Sigmoid colon (tissue), 7 donors: ENCODE measurements around the gene PHKB. TPM values are rescaled to one million over a fixed set of nuclear protein-coding genes. Genes with fewer than 3 reads are reported as not detected.

Source experiments
- DNase-seq: peaks from one replicate; pipeline ENCODE4 v3.0.0-alpha.2; 2019
- H3K27ac ChIP-seq, 4 donors: fragments of 200-600 bp; sonication (generic); one replicate each; pipeline ENCODE4 v1.5.1; 2016 to 2019; ENCODE audit warnings: mild to moderate bottlenecking in 1 of 4
- H3K27me3 ChIP-seq, 3 donors: fragments of 200-600 bp; sonication (generic); one replicate each; pipeline ENCODE4 v1.5.1; 2019; ENCODE audit warnings: mild to moderate bottlenecking in 1 of 3
- H3K36me3 ChIP-seq, 4 donors: fragments of 200-600 bp; sonication (generic); one replicate each; pipeline ENCODE4 v1.5.1; 2016 to 2019
- H3K4me1 ChIP-seq, 4 donors: fragments of 200-600 bp; sonication (generic); one replicate each; pipeline ENCODE4 v1.5.1; 2017 to 2019
- H3K4me3 ChIP-seq, 4 donors: fragments of 200-600 bp; sonication (generic); one replicate each; pipeline ENCODE4 v1.5.1; 2017 to 2019; ENCODE audit warnings: mild to moderate bottlenecking in 2 of 4, moderate library complexity in 1 of 4
- H3K9me3 ChIP-seq, 4 donors: fragments of 200-600 bp in 3 of 4; sonication (generic) in 3 of 4; one replicate each; pipeline versions ENCODE4 v1.5.1 to v1.6.1; 2013 to 2019
- EP300 ChIP-seq, 4 donors: sonication (generic); formaldehyde crosslinking; IDR thresholded peaks; one replicate each; pipeline ENCODE4 v1.6.1; 2017; ENCODE audit warnings: antibody characterized with exemption in 4 of 4
- POLR2A ChIP-seq, 2 donors: fragments of 450-650 bp; IDR thresholded peaks; one replicate each; pipeline ENCODE4 v1.6.1; 2016; ENCODE audit warnings: antibody characterized with exemption in 2 of 2, mild to moderate bottlenecking in 2 of 2, moderate library complexity in 2 of 2
- POLR2AphosphoS5 ChIP-seq, 4 donors: sonication (generic); formaldehyde crosslinking; IDR thresholded peaks; one replicate each; pipeline ENCODE4 v1.6.1; 2017; ENCODE audit warnings: antibody characterized with exemption in 4 of 4
- WGBS, 2 donors: extraction: QIAGEN DNeasy Blood & Tissue Kit; methylation state at CpG; one replicate each; pipeline ENCODE4 v1.1.7; 2013; 5-methylcytosine and 5-hydroxymethylcytosine counted together
- intact Hi-C: fragments of 100-400 bp; cut with DNase I; formaldehyde crosslinking; loops from one replicate; pipeline ENCODE4 v1.15.1; 2023
- polyA plus RNA-seq, 3 donors: library from polyadenylated mRNA; stranded (reverse); fragments of 200-250 nt; gene quantifications; one replicate each; pipeline ENCODE4 v1.2.3, GENCODE V29; 2013
- total RNA-seq, 4 donors: library from RNA; depleted of rRNA; stranded (reverse); fragments of >200 nt; gene quantifications; one replicate each; pipeline ENCODE4 v1.1.0, GENCODE V29; 2016
- TF ChIP-seq, protein P1 (sequence below), 4 experiments: fragments of 450-650 bp in 3 of 4; fragments of 200-600 bp in 1 of 4; IDR thresholded peaks; one replicate each; pipeline ENCODE4 v1.5.1; 2016 to 2019; ENCODE audit warnings: antibody characterized with exemption in 4 of 4, mild to moderate bottlenecking in 3 of 4, moderate library complexity in 2 of 4
- donor health status: healthy with polysubstance abuse.
- donor health status: Bipolar disorder and iron deficiency.
- donor health status: healthy.

Gene PHKB
- total and polyA plus RNA-seq, 7 donors = 24.6 to 95.6 (median 60.5) TPM

- Histone ChIP-seq H3K4me1 (no peaks in the 10 kb centered on the region), H3K4me3 (no peak overlapping the region), H3K27me3 (no peaks in the 10 kb centered on the region), H3K27ac (no peak overlapping the region), H3K36me3 (peaks cover 0 to 74% (median 19%) of the 10 kb centered on the region in 4 donors), H3K9me3 (no peaks in the 10 kb centered on the region)
- WGBS, 2 donors = 97 to 98% methylated on average over 3 of the region's 3 CpGs
- DNase-seq = no peak
- intact Hi-C loops = no loop called here
- TF ChIP-seq, protein P1, sequence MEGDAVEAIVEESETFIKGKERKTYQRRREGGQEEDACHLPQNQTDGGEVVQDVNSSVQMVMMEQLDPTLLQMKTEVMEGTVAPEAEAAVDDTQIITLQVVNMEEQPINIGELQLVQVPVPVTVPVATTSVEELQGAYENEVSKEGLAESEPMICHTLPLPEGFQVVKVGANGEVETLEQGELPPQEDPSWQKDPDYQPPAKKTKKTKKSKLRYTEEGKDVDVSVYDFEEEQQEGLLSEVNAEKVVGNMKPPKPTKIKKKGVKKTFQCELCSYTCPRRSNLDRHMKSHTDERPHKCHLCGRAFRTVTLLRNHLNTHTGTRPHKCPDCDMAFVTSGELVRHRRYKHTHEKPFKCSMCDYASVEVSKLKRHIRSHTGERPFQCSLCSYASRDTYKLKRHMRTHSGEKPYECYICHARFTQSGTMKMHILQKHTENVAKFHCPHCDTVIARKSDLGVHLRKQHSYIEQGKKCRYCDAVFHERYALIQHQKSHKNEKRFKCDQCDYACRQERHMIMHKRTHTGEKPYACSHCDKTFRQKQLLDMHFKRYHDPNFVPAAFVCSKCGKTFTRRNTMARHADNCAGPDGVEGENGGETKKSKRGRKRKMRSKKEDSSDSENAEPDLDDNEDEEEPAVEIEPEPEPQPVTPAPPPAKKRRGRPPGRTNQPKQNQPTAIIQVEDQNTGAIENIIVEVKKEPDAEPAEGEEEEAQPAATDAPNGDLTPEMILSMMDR (IDR thresholded peaks at IDR 0.05) = no peak
- TF ChIP-seq POLR2AphosphoS5 (IDR thresholded peaks at IDR 0.05) (no peak), POLR2A (IDR thresholded peaks at IDR 0.05) (no peak), EP300 (IDR thresholded peaks at IDR 0.05) (no peak)
These were observed 11.3 kb upstream of the PHKB start for GRCh38 chr16:47449788-47450187.

- TF ChIP-seq POLR2A (IDR thresholded peaks at IDR 0.05) (no peak), POLR2AphosphoS5 (IDR thresholded peaks at IDR 0.05) (no peak), EP300 (IDR thresholded peaks at IDR 0.05) (no peak)
- TF ChIP-seq, protein P1 (IDR thresholded peaks at IDR 0.05) = no peak
- Histone ChIP-seq H3K27ac (no peak overlapping the region), H3K27me3 (no peaks in the 10 kb centered on the region), H3K4me1 (peaks cover 0 to 31% (median 25%) of the 10 kb centered on the region in 4 donors), H3K4me3 (no peak overlapping the region), H3K9me3 (no peaks in the 10 kb centered on the region), H3K36me3 (peaks cover 0 to 28% (median 3%) of the 10 kb centered on the region in 4 donors)
- WGBS, 2 donors = 92 to 94% methylated on average over 2 of the region's 2 CpGs
- intact Hi-C loops = no loop called here
- DNase-seq = no peak
These were observed 2.8 kb upstream of the PHKB start for GRCh38 chr16:47458331-47458730.

GRCh38 chr16:47459603-47460002, 1.5 kb upstream of the PHKB start:
- Histone ChIP-seq H3K4me3 (peak overlapping the region in 3 of 4 donors; percentile 84 to 94 (median 88)), H3K36me3 (peaks cover 0 to 15% (median 0%) of the 10 kb centered on the region in 4 donors), H3K27me3 (no peaks in the 10 kb centered on the region), H3K9me3 (no peaks in the 10 kb centered on the region), H3K27ac (peak overlapping the region in 3 of 4 donors; percentile 96 to 99 (median 96)), H3K4me1 (peaks cover 0 to 44% (median 38%) of the 10 kb centered on the region in 4 donors)
- TF ChIP-seq, protein P1 (IDR thresholded peaks at IDR 0.05) = no peak
- TF ChIP-seq POLR2AphosphoS5 (IDR thresholded peaks at IDR 0.05) (no peak), POLR2A (IDR thresholded peaks at IDR 0.05) (no peak), EP300 (IDR thresholded peaks at IDR 0.05) (no peak)
- DNase-seq = no peak
- 91 to 95% methylated on average over 1 of the region's 1 CpG for WGBS, 2 donors
- intact Hi-C loops = loop anchor here (2.0 kb wide), 1 partner anchor 35 kb away; no protein-coding TSS in a partner anchor

- H3K4me1 ChIP-seq = peaks cover 0 to 51% (median 44%) of the 10 kb centered on the region in 4 donors
- no peaks in the 10 kb centered on the region for H3K27me3 ChIP-seq
- peak overlapping the region; percentile 72 to 94 (median 86) for H3K4me3 ChIP-seq
- 1 to 7% methylated on average over 4 of the region's 4 CpGs for WGBS, 2 donors
- H3K27ac ChIP-seq = peak overlapping the region; percentile 96 to 99 (median 96)
- TF ChIP-seq, protein P1 (IDR thresholded peaks at IDR 0.05) = no peak
- TF ChIP-seq EP300 (IDR thresholded peaks at IDR 0.05) (no peak), POLR2A (IDR thresholded peaks at IDR 0.05) (no peak), POLR2AphosphoS5 (IDR thresholded peaks at IDR 0.05) (no peak)
- H3K9me3 ChIP-seq = no peaks in the 10 kb centered on the region
- intact Hi-C loops = loop anchor here (2.0 kb wide), 1 partner anchor 34 kb away; no protein-coding TSS in a partner anchor
- peaks cover 0 to 8% (median 0%) of the 10 kb centered on the region in 4 donors for H3K36me3 ChIP-seq
- DNase-seq = no peak
These were observed 796 bp upstream of the PHKB start for GRCh38 chr16:47460359-47460710.
